ENCODE results near the gene NAA50.

- TF ChIP-seq POLR2A (IDR thresholded peaks at IDR 0.05; ENCODE audit: low read depth, low read length), result no peak
- no peak for TF ChIP-seq POLR2AphosphoS5 (IDR thresholded peaks at IDR 0.05; ENCODE audit: insufficient read depth, low read depth, low read length)
- TF ChIP-seq, protein P1, sequence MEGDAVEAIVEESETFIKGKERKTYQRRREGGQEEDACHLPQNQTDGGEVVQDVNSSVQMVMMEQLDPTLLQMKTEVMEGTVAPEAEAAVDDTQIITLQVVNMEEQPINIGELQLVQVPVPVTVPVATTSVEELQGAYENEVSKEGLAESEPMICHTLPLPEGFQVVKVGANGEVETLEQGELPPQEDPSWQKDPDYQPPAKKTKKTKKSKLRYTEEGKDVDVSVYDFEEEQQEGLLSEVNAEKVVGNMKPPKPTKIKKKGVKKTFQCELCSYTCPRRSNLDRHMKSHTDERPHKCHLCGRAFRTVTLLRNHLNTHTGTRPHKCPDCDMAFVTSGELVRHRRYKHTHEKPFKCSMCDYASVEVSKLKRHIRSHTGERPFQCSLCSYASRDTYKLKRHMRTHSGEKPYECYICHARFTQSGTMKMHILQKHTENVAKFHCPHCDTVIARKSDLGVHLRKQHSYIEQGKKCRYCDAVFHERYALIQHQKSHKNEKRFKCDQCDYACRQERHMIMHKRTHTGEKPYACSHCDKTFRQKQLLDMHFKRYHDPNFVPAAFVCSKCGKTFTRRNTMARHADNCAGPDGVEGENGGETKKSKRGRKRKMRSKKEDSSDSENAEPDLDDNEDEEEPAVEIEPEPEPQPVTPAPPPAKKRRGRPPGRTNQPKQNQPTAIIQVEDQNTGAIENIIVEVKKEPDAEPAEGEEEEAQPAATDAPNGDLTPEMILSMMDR (IDR thresholded peaks at IDR 0.05; ENCODE audit: extremely low read depth in 1 of 2, insufficient read depth in 1 of 2, low read depth in 1 of 2, low read length in 2 of 2), result no peak
- TF ChIP-seq JUN (IDR thresholded peaks at IDR 0.05; ENCODE audit: borderline replicate concordance, insufficient read depth, insufficient read length, low read depth), result no peak
- no peak for TF ChIP-seq FOS (IDR thresholded peaks at IDR 0.05; ENCODE audit: borderline replicate concordance, insufficient read depth, low read length)
- TF ChIP-seq MYC (IDR thresholded peaks at IDR 0.05; ENCODE audit: low read depth, low read length), result no peak
- no peak for TF ChIP-seq EZH2 (IDR thresholded peaks at IDR 0.05; ENCODE audit: borderline replicate concordance, low read depth, low read length, severe bottlenecking)
- TF ChIP-seq, protein P2, sequence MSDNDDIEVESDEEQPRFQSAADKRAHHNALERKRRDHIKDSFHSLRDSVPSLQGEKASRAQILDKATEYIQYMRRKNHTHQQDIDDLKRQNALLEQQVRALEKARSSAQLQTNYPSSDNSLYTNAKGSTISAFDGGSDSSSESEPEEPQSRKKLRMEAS (IDR thresholded peaks at IDR 0.05; ENCODE audit: insufficient read depth, insufficient read length), result no peak
- no peak for TF ChIP-seq GATA2 (IDR thresholded peaks at IDR 0.05; ENCODE audit: insufficient read depth, insufficient read length, low read depth, low read length)
Measured at GRCh38 chr3:113717308-113717707, 28.7 kb downstream of the NAA50 start.
